NCI-H1417 (cell line): ENCODE measurements around the gene GRPR.
A peak's percentile ranks its signal among the peaks of the same experiment; 100 is the strongest.
"Not testable (repeated sequence)": the region's sequence is repeated elsewhere in the genome, so short reads cannot be mapped to it uniquely, and the experiment has no call there.

Source experiments
- DNase-seq, 3 experiments: peaks; one replicate each; lab custom pipeline; 2025; lab: John Stamatoyannopoulos, UW

GRPR gene

GRCh38 chrX:16177260-16177659 lies 53.9 kb downstream of the GRPR start:
- no peak for DNase-seq

- not testable (repeated sequence) for DNase-seq
These were observed 60.5 kb downstream of the GRPR start for GRCh38 chrX:16183843-16184242.

- DNase-seq: peak; percentile 16 to 71 (median 23)
These were observed 62.4 kb downstream of the GRPR start for GRCh38 chrX:16185725-16186136.

GRCh38 chrX:16186380-16187007 lies 63.1 kb downstream of the GRPR start:
- DNase-seq: no peak

- DNase-seq: peak in 1 of 3 experiments; percentile 35
These were observed 63.8 kb downstream of the GRPR start for GRCh38 chrX:16187024-16187760.

GRCh38 chrX:16188687-16189086 lies 65.3 kb downstream of the GRPR start:
- peak in 2 of 3 experiments; percentile 51 to 79 for DNase-seq

GRCh38 chrX:16191605-16192004 lies 68.2 kb downstream of the GRPR start:
- no peak for DNase-seq

GRCh38 chrX:16196829-16197228 lies 73.5 kb downstream of the GRPR start:
- DNase-seq: no peak

GRCh38 chrX:16199343-16199742 lies 76.0 kb downstream of the GRPR start:
- DNase-seq: no peak

- peak in 1 of 3 experiments; percentile 16 for DNase-seq
These were observed 79.6 kb downstream of the GRPR start for GRCh38 chrX:16202943-16203342.
